ENCODE results near the gene RNF121. TPM values are rescaled to one million over a fixed set of nuclear protein-coding genes. Genes with fewer than 3 reads are reported as not detected.

The RNF121 gene
- total RNA-seq, 1 experiment from 2014 or later: 56.9 TPM

DNA sequence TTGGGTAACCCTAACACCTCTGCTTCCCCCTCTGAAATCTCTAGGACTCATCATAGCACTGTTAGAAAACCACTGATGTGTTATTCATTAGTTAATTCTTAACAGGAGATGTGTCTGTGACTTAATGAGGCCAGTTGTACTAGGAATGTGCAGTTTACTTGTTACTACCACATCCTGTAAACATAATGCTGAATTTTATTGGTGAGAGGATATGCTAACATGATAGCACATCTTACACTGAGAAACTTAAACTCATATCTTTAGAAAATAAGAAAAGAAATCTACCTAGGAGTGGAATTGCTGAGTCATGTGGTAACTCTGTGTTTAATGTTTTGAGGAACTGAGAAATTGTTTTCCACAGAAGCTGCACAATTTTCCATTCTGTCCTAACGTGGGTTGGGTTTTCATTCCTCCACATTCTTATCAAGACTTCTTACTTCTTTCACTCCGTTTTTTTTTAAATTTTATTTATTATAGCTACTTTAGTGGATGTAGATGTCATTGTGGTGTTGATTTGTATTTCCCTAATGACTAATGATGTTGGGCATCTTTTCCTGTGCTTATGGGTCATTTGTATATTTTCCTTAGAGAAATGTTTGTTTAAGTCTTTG is 33.7 kb downstream of the RNF121 start:
- H2BK12ac ChIP-seq (ENCODE audit: insufficient read length, low read depth, low read length): no peak overlapping the region
- H4K20me1 ChIP-seq (ENCODE audit: control insufficient read depth, insufficient read depth, insufficient read length): no peaks in the 10 kb centered on the region
- H3K18ac ChIP-seq (ENCODE audit: insufficient read length, low read depth, low read length): no peak overlapping the region
- H3K9ac ChIP-seq (ENCODE audit: extremely low read depth, insufficient read length, low read length): no peak overlapping the region
- no peak overlapping the region for H3K23ac ChIP-seq (ENCODE audit: insufficient read length, low read depth, low read length)
- H3K27me3 ChIP-seq (ENCODE audit: insufficient read depth, low read length): no peaks in the 10 kb centered on the region
- H2BK20ac ChIP-seq (ENCODE audit: low read depth, low read length, poor library complexity, severe bottlenecking): no peak overlapping the region
- H3K79me2 ChIP-seq (ENCODE audit: insufficient read depth, low read length): no peaks in the 10 kb centered on the region
- no peak overlapping the region for H4K91ac ChIP-seq (ENCODE audit: insufficient read length, low read depth, low read length)
- H3K4me1 ChIP-seq (ENCODE audit: insufficient read depth, low read length): no peaks in the 10 kb centered on the region
- H3K4ac ChIP-seq (ENCODE audit: low read depth, low read length): no peak overlapping the region
- no peak overlapping the region for H2BK5ac ChIP-seq (ENCODE audit: insufficient read length, low read length)
- Mint-ChIP-seq H3K27ac (no peak overlapping the region; a peak in 1 of 7 replicates), H3K36me3 (ENCODE audit: insufficient read depth in 1 of 3, low read depth in 3 of 3) (peaks cover 15 to 31% (median 17%) of the 10 kb centered on the region in 3 experiments), H3K27me3 (ENCODE audit: low read depth) (no peaks in the 10 kb centered on the region), H3K4me3 (no peak overlapping the region), H3K9me3 (no peaks in the 10 kb centered on the region), H3K4me1 (no peaks in the 10 kb centered on the region)
- no peaks in the 10 kb centered on the region for H3K23me2 ChIP-seq (ENCODE audit: insufficient read length, low read depth, low read length, poor library complexity, severe bottlenecking)
- H2AFZ ChIP-seq (ENCODE audit: low read length): no peak overlapping the region
- no peak overlapping the region for H3K56ac ChIP-seq (ENCODE audit: insufficient read length, low read depth, low read length)
- H3K4me2 ChIP-seq (ENCODE audit: insufficient read depth, insufficient read length, low read length): no peak overlapping the region
- DNase-seq: no peak
- H3K14ac ChIP-seq (ENCODE audit: insufficient read depth, low read length): no peak overlapping the region
- no peak overlapping the region for H2BK15ac ChIP-seq (ENCODE audit: low read depth, low read length)
- no peak overlapping the region for H4K5ac ChIP-seq (ENCODE audit: insufficient read length, low read depth, low read length)
- no peak overlapping the region for H2BK120ac ChIP-seq (ENCODE audit: low read depth, low read length, poor library complexity, severe bottlenecking)
- H2AK5ac ChIP-seq (ENCODE audit: insufficient read length, low read length): no peak overlapping the region
- no peak overlapping the region for H3K27ac ChIP-seq (ENCODE audit: insufficient read length, low read depth, low read length)
- TF ChIP-seq, protein P1, sequence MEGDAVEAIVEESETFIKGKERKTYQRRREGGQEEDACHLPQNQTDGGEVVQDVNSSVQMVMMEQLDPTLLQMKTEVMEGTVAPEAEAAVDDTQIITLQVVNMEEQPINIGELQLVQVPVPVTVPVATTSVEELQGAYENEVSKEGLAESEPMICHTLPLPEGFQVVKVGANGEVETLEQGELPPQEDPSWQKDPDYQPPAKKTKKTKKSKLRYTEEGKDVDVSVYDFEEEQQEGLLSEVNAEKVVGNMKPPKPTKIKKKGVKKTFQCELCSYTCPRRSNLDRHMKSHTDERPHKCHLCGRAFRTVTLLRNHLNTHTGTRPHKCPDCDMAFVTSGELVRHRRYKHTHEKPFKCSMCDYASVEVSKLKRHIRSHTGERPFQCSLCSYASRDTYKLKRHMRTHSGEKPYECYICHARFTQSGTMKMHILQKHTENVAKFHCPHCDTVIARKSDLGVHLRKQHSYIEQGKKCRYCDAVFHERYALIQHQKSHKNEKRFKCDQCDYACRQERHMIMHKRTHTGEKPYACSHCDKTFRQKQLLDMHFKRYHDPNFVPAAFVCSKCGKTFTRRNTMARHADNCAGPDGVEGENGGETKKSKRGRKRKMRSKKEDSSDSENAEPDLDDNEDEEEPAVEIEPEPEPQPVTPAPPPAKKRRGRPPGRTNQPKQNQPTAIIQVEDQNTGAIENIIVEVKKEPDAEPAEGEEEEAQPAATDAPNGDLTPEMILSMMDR (conservative IDR thresholded peaks at IDR 0.05): no peak
- no peaks in the 10 kb centered on the region for H3K9me3 ChIP-seq (ENCODE audit: control insufficient read depth, low read depth, low read length)
- no CpG with 5 or more reads among the region's 2 CpGs for WGBS (ENCODE audit: extremely low coverage, insufficient read length, low lambda C conversion rate)
- H4K8ac ChIP-seq (replicated peaks; ENCODE audit: insufficient read length, low read depth, low read length): no peak overlapping the region
- H3T11ph ChIP-seq (ENCODE audit: low read length): no peak overlapping the region
- no peaks in the 10 kb centered on the region for H3K79me1 ChIP-seq (ENCODE audit: insufficient read depth, low read depth, low read length, poor library complexity, severe bottlenecking)

All from H9 (cell line).